HepG2 (cell line): ENCODE measurements around the gene BRIP1. TPM values are rescaled to one million over a fixed set of nuclear protein-coding genes. Genes with fewer than 3 reads are reported as not detected.

Experiments used
- ATAC-seq: fragments of 200-7000 bp; cut with Tn5 transposase; 3 replicates; pipeline ENCODE4 v1.9.1; 2020; ENCODE audit warnings: mild to moderate bottlenecking, moderate library complexity
- BruUV-seq: library from RNA; stranded (reverse); fragments of 400-500 nt; replicated peaks from 2 replicates; lab custom pipeline; 2021; lab: Mats Ljungman, UMichigan
- CTCF ChIA-PET: fragments of 300-600 bp; formaldehyde crosslinking; extraction: SDS; loops from one replicate; lab custom pipeline; 2021; ENCODE audit warnings: low total read pairs, inconsistent platforms, low intra/inter-chr PET ratio; lab: Yijun Ruan, JAX
- POLR2A ChIA-PET: fragments of 350-600 bp; sonication (Branson Sonifier 250); formaldehyde crosslinking; loops from one replicate; lab custom pipeline; 2020; ENCODE audit warnings: antibody characterized with exemption, inconsistent platforms; lab: Yijun Ruan, JAX
- DNase-seq: peaks from one replicate; pipeline ENCODE4 v3.0.0-alpha.2; 2015; ENCODE audit warnings: low spot score
- FAIRE-seq: peaks from 3 replicates; lab custom pipeline; 2011; peaks lifted over from hg19 to GRCh38; lab: Jason Lieb, UNC
- H2AFZ ChIP-seq: one replicate; pipeline ENCODE4 v1.6.1; 2011; ENCODE audit warnings: low read length, inconsistent platforms
- H3K27ac ChIP-seq: fragments of 300-600 bp; 3 replicates; pipeline ENCODE4 v1.8.0; 2011; ENCODE audit warnings: mixed run types, mild to moderate bottlenecking, mixed read lengths, low read length, inconsistent platforms; ENCODE audit not compliant: insufficient read depth; ENCODE audit errors: extremely low read length
- H3K27me3 ChIP-seq, 2 experiments: fragments of 200-600 bp in 1 of 2; 2 replicates in 1 of 2; 3 replicates in 1 of 2; pipeline versions ENCODE4 v1.6.0 to v1.8.0; 2011; ENCODE audit warnings: low read length in 2 of 2, mild to moderate bottlenecking in 2 of 2, moderate library complexity in 2 of 2, inconsistent platforms in 1 of 2; ENCODE audit not compliant: insufficient read depth in 2 of 2, control insufficient read depth in 1 of 2
- H3K36me3 ChIP-seq, 2 experiments: fragments of 200-600 bp in 1 of 2; replicated peaks in 1 of 2; 2 replicates in 1 of 2; 3 replicates in 1 of 2; pipeline versions ENCODE4 v1.5.1 to v1.8.0; 2011; ENCODE audit warnings: low read length in 2 of 2, inconsistent platforms in 1 of 2; ENCODE audit not compliant: insufficient read depth in 2 of 2, control insufficient read depth in 1 of 2
- H3K4me1 ChIP-seq: 2 replicates; pipeline ENCODE4 v1.5.1; 2012; ENCODE audit warnings: low read length, inconsistent platforms; ENCODE audit not compliant: insufficient read depth
- H3K4me2 ChIP-seq: 2 replicates; pipeline ENCODE4 v1.6.0; 2011; ENCODE audit warnings: low read depth, low read length, inconsistent platforms
- H3K4me3 ChIP-seq, 3 experiments: fragments of 200-600 bp in 1 of 3; sonication (generic), shearing (Covaris generic) in 1 of 3; replicated peaks in 1 of 3; 2 replicates each; pipeline ENCODE4 v1.5.1; 2011 to 2016; ENCODE audit warnings: low read length in 3 of 3, inconsistent platforms in 2 of 3, low read depth in 2 of 3, mild to moderate bottlenecking in 2 of 3, control low read depth in 1 of 3, mixed read lengths in 1 of 3; ENCODE audit not compliant: insufficient read depth in 1 of 3
- H3K79me2 ChIP-seq: one replicate; pipeline ENCODE4 v1.6.1; 2011; ENCODE audit warnings: low read length, inconsistent platforms; ENCODE audit not compliant: insufficient read depth
- H3K9ac ChIP-seq: 2 replicates; pipeline ENCODE4 v1.6.0; 2011; ENCODE audit warnings: mild to moderate bottlenecking, low read depth, low read length, inconsistent platforms; ENCODE audit not compliant: insufficient read depth
- H3K9me3 ChIP-seq: 2 replicates; pipeline ENCODE4 v1.5.1; 2012; ENCODE audit warnings: mild to moderate bottlenecking, low read length
- H4K20me1 ChIP-seq: 2 replicates; pipeline ENCODE4 v1.6.0; 2011; ENCODE audit warnings: inconsistent platforms, mild to moderate bottlenecking, low read length, moderate library complexity; ENCODE audit not compliant: insufficient read depth
- AHDC1 ChIP-seq: sonication (generic); formaldehyde crosslinking; IDR thresholded peaks from 2 replicates; pipeline ENCODE4 v1.5.1; 2020; ENCODE audit warnings: mild to moderate bottlenecking, missing genetic modification reagents, borderline replicate concordance
- ATF6 ChIP-seq: sonication (generic); formaldehyde crosslinking; conservative IDR thresholded peaks from 2 replicates; pipeline ENCODE4 v1.4.0; 2020; ENCODE audit warnings: missing genetic modification reagents
- CAMTA2 ChIP-seq: sonication (generic); formaldehyde crosslinking; IDR thresholded peaks from 2 replicates; pipeline ENCODE4 v1.4.0; 2020; ENCODE audit warnings: mild to moderate bottlenecking, missing genetic modification reagents, borderline replicate concordance
- CBFB ChIP-seq: sonication (generic); formaldehyde crosslinking; IDR thresholded peaks from 2 replicates; pipeline ENCODE4 v1.4.0; 2020; ENCODE audit warnings: missing genetic modification reagents
- EP300 ChIP-seq, 3 experiments: sonication (generic) in 1 of 3; formaldehyde crosslinking in 1 of 3; IDR thresholded peaks; 2 replicates each; pipeline versions ENCODE4 v1.5.1 to v1.6.1; 2011 to 2020; ENCODE audit warnings: low read depth in 2 of 3, low read length in 2 of 3, borderline replicate concordance in 1 of 3, improper control_type of control experiment in 1 of 3, mild to moderate bottlenecking in 1 of 3, missing genetic modification reagents in 1 of 3, moderate library complexity in 1 of 3
- KAT2B ChIP-seq: fragments of 150-350 bp; IDR thresholded peaks from 2 replicates; pipeline ENCODE4 v1.6.1; 2014; ENCODE audit warnings: low read depth, low read length, borderline replicate concordance
- NFKBIZ ChIP-seq: IDR thresholded peaks from 2 replicates; pipeline ENCODE4 v1.6.1; 2018; ENCODE audit warnings: missing genetic modification reagents, missing compliant biosample characterization
- RXRB ChIP-seq: IDR thresholded peaks from 2 replicates; pipeline ENCODE4 v1.6.1; 2016; ENCODE audit warnings: borderline replicate concordance, missing genetic modification reagents, missing compliant biosample characterization
- SRSF1 ChIP-seq: fragments of 200-400 bp; formaldehyde crosslinking; optimal IDR thresholded peaks from 2 replicates; pipeline ENCODE3; 2017; ENCODE audit warnings: mild to moderate bottlenecking, low read depth, low read length, moderate library complexity
- ZNF17 ChIP-seq: sonication (generic); formaldehyde crosslinking; IDR thresholded peaks from 2 replicates; pipeline ENCODE4 v1.5.0; 2020; ENCODE audit warnings: mild to moderate bottlenecking, missing genetic modification reagents
- ZNF326 ChIP-seq: sonication (generic); formaldehyde crosslinking; IDR thresholded peaks from 2 replicates; pipeline ENCODE4 v1.4.0; 2020; ENCODE audit warnings: missing genetic modification reagents, borderline replicate concordance
- WGBS: methylation state at CpG from one replicate; pipeline ENCODE4 v1.1.6; 2017; ENCODE audit warnings: low lambda C conversion rate; 5-methylcytosine and 5-hydroxymethylcytosine counted together
- in situ Hi-C: cut with HindIII; loops from 2 replicates; pipeline ENCODE4 v1.10.0; 2017; ENCODE audit warnings: low pct_unique_long_range_greater_than_20kb; ENCODE audit not compliant: extremely low pct_ligation_motif_present
- intact Hi-C: fragments of 100-400 bp; cut with micrococcal nuclease; formaldehyde crosslinking; loops from one replicate; pipeline ENCODE4 v1.10.0; 2022; ENCODE audit not compliant: unreplicated experiment
- polyA plus RNA-seq, 8 experiments: library from polyadenylated mRNA; depleted of rRNA in 3 of 8; stranded (reverse) in 7 of 8; unstranded in 1 of 8; fragments of >200 nt; fragmentation: Illumina TruSeq in 4 of 8; extraction: Trizol in 4 of 8; gene quantifications; 2 replicates each; pipeline versions ENCODE4 v1.2.1 to v1.2.3, GENCODE V29; 2011 to 2016; ENCODE audit warnings: low read depth in 4 of 8, missing spikeins in 1 of 8, mixed read lengths in 1 of 8; ENCODE audit not compliant: insufficient read depth in 1 of 8
- total RNA-seq, 5 experiments: library from RNA; depleted of rRNA; stranded (reverse); fragments of >200 nt; fragmentation: Illumina TruSeq; extraction: Trizol; gene quantifications; 2 replicates each; pipeline ENCODE4 v1.2.3, GENCODE V29; 2016; ENCODE audit warnings: low read depth in 1 of 5

BRIP1 gene
- total and polyA plus RNA-seq, 2 of the 13 experiments (the other 11 are each of a cell fraction or from before 2014, with no cell fraction given): 3.8 to 27.7 TPM

GRCh38 chr17:61764846-61765245, 98.5 kb downstream of the BRIP1 start:
- no peak overlapping the region for H3K4me2 ChIP-seq
- no peaks in the 10 kb centered on the region for H4K20me1 ChIP-seq
- no peaks in the 10 kb centered on the region for H3K27me3 ChIP-seq
- H3K4me3 ChIP-seq: no peak overlapping the region
- no peak for DNase-seq
- H3K27ac ChIP-seq: no peak overlapping the region
- ATAC-seq: no peak
- intact Hi-C loops: no loop called here
- no peak for TF ChIP-seq ZNF326 (CRISPR knock-in tag)
- no peak for TF ChIP-seq KAT2B
- TF ChIP-seq ZNF17 (CRISPR knock-in tag): no peak
- TF ChIP-seq CAMTA2: no peak
- no peak for TF ChIP-seq CBFB (CRISPR knock-in tag)
- TF ChIP-seq AHDC1 (CRISPR knock-in tag): no peak
- TF ChIP-seq ATF6 (CRISPR knock-in tag): no peak
- no peak for TF ChIP-seq RXRB (CRISPR knock-in tag)
- TF ChIP-seq EP300 (IDR thresholded peaks at IDR 0.05; ENCODE audit: low read depth in 2 of 2, low read length in 2 of 2): no peak
- TF ChIP-seq EP300 (CRISPR knock-in tag; IDR thresholded peaks at IDR 0.05; ENCODE audit: borderline replicate concordance): no peak
- no peak for TF ChIP-seq NFKBIZ (CRISPR knock-in tag)
- no peak for TF ChIP-seq SRSF1
- H3K9me3 ChIP-seq: no peaks in the 10 kb centered on the region
- ChIA-PET POLR2A (no interaction called here), CTCF (no interaction called here)
- H3K36me3 ChIP-seq: peaks cover under 1 to 4% of the 10 kb centered on the region in 2 experiments; a peak in 1 of 5 replicates
- no peak overlapping the region for H3K9ac ChIP-seq
- 97% methylated on average over 1 of the region's 1 CpG for WGBS
- H3K4me1 ChIP-seq: no peaks in the 10 kb centered on the region
- no peak for FAIRE-seq
- H3K79me2 ChIP-seq: no peaks in the 10 kb centered on the region
- in situ Hi-C loops: no loop called here
- no TSS peak for BruUV-seq
- H2AFZ ChIP-seq: no peak overlapping the region
